Omental fat pad (tissue), 4 donors: Measurements from ENCODE around the gene TAC4. TPM values are rescaled to one million over a fixed set of nuclear protein-coding genes. Genes with fewer than 3 reads are reported as not detected.

Experiments used
- ATAC-seq: fragments of 150-250 bp; one replicate; pipeline ENCODE4 v1.9.1; 2016; ENCODE audit warnings: mild to moderate bottlenecking, moderate library complexity; ENCODE audit not compliant: low FRiP score
- DNase-seq: peaks from one replicate; pipeline ENCODE4 v3.0.0-alpha.2; 2019; ENCODE audit warnings: low spot score
- CTCF ChIP-seq, 3 donors: fragments of 450-650 bp; IDR thresholded peaks; one replicate each; pipeline ENCODE4 v1.5.1; 2016 to 2017; ENCODE audit warnings: antibody characterized with exemption in 3 of 3, mild to moderate bottlenecking in 3 of 3, moderate library complexity in 2 of 3
- total RNA-seq, 4 donors: library from RNA; depleted of rRNA; stranded (reverse); fragments of >200 nt; gene quantifications; one replicate each; pipeline ENCODE4 v1.1.0, GENCODE V29; 2016

The TAC4 gene
- total RNA-seq, 4 donors from 2014 or later: not detected

- no peak for TF ChIP-seq CTCF (IDR thresholded peaks at IDR 0.05)
- ATAC-seq: no peak
- DNase-seq: no peak
Observed at GRCh38 chr17:49866019-49866380, 18.1 kb upstream of the TAC4 start.

GRCh38 chr17:49862781-49863331, 15.0 kb upstream of the TAC4 start:
- no peak for ATAC-seq
- DNase-seq: no peak

GRCh38 chr17:49861150-49861884, 13.4 kb upstream of the TAC4 start:
- ATAC-seq (peak; percentile 25), DNase-seq (no peak)
- peak in 2 of 3 donors; percentile 40 to 62 for TF ChIP-seq CTCF (IDR thresholded peaks at IDR 0.05)

More at GRCh38 chr17:49862781-49863331, 15.0 kb upstream of the TAC4 start:
- no peak for TF ChIP-seq CTCF (IDR thresholded peaks at IDR 0.05)

GRCh38 chr17:49859991-49860953, 12.4 kb upstream of the TAC4 start:
- no peak for DNase-seq
- ATAC-seq: peak; percentile 49
- no peak for TF ChIP-seq CTCF (IDR thresholded peaks at IDR 0.05)

- no peak for DNase-seq
- TF ChIP-seq CTCF (IDR thresholded peaks at IDR 0.05): no peak
- no peak for ATAC-seq
Observed at GRCh38 chr17:49858796-49859195, 10.9 kb upstream of the TAC4 start.

GRCh38 chr17:49854126-49854525, 6.3 kb upstream of the TAC4 start:
- TF ChIP-seq CTCF (IDR thresholded peaks at IDR 0.05): no peak
- ATAC-seq: no peak
- no peak for DNase-seq
